NT2/D1 (cell line): Measurements from ENCODE around the gene ZCWPW1.

Experiments
- SUZ12 ChIP-seq: IDR thresholded peaks from 2 replicates; pipeline ENCODE4 v1.6.1; 2011; ENCODE audit not compliant: insufficient read length, insufficient read depth; ENCODE audit errors: extremely low read depth
- YY1 ChIP-seq: IDR thresholded peaks from 2 replicates; pipeline ENCODE4 v1.6.1; 2011; ENCODE audit not compliant: insufficient read length, insufficient read depth
- ZNF274 ChIP-seq: IDR thresholded peaks from 2 replicates; pipeline ENCODE4 v1.6.1; 2011; ENCODE audit warnings: mild to moderate bottlenecking, low read depth, low read length

DNA sequence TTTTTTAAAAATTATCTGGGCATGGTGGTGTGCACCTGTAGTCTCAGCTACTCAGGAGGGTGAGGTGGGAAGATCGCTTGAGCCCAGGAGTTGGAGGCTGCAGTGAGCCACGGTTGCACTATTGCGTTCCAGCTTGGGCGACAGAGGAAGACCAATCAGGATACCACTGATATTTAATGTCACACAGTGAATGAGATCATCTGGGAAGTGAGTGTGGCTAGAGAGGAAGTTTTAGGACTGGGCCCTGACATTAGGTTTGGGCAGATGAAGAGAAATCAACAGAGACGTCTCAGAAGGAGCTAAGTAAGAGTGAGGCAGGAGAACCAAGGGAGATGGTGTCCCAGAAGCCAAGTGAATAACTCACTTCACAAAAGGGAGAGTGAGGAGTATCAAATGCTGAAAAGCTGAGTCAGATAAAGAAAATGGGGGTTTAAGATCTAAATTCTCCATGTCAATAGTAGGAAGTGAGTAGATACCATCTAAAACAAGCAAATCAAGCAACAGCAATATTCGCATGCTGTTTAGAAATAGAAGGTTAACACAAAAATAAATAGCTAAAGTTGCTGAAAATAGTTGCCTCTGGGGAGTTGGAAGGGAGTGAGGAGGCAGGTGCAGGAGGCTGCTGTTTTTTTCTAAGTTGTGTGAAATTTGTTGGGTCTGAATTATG, 43.7 kb downstream of the ZCWPW1 start:
- TF ChIP-seq YY1 (no peak), ZNF274 (no peak), SUZ12 (no peak)
